ENCODE measurements around the gene MYADM. TPM values are rescaled to one million over a fixed set of nuclear protein-coding genes. Genes with fewer than 3 reads are reported as not detected.
A peak's percentile ranks its signal among the peaks of the same experiment; 100 is the strongest.

The MYADM gene
- total and polyA plus RNA-seq, 2 of the 13 experiments (the other 11 are each of a cell fraction or from before 2014, with no cell fraction given) = 19.9 to 38.1 TPM

DNA sequence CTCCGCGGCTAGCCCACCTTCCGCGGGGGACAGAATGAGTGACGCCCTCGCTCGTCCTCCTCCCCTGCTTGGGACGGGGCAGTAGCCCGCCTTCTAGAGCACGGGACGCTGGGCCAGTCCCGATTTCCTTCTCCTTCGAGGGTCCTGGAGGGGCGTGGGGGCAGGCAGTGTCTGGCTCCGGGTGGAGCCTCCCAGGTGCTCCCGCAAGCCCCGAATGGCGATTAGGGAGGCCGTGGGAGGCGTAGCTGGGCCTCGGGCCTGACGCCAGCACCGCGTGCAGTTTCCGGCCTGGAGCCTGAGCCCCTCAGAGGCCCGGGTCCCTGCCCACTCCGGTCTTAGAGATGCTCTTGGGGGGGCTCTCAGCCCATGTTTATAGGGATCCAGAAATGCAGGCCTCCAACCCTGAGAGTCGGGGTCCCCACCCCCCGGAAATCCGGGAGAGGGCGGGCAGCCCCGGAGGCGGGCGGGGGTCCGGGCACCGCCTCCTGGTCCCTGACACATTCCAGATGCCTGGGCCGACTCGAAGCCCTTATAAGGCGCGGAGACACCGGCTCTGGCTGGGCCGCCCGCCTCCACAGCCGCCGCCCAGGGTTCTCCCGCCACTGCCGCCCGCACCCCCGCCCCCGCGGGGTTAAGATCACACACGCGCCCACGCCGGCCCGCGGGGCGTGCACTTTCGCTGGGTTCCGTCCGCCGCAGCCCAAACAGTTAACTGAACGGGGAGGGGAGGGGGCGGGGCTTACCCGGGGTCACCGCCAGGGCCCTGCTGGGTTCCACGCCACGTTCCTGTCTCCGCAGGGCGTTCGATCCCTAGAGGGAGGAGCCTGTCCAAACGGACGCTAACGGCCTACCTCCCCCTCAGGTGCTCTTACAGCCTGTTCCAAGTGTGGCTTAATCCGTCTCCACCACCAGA is 1.5 kb downstream of the MYADM start (continued):
- TF ChIP-seq, protein P1, sequence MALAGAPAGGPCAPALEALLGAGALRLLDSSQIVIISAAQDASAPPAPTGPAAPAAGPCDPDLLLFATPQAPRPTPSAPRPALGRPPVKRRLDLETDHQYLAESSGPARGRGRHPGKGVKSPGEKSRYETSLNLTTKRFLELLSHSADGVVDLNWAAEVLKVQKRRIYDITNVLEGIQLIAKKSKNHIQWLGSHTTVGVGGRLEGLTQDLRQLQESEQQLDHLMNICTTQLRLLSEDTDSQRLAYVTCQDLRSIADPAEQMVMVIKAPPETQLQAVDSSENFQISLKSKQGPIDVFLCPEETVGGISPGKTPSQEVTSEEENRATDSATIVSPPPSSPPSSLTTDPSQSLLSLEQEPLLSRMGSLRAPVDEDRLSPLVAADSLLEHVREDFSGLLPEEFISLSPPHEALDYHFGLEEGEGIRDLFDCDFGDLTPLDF (CRISPR knock-in tag; IDR thresholded peaks at IDR 0.05) = no peak
- TF ChIP-seq HDAC1 (CRISPR knock-in tag; IDR thresholded peaks at IDR 0.05) (peak; percentile 73), RFX5 (IDR thresholded peaks at IDR 0.05; ENCODE audit: low read depth, low read length) (0 out of 2 replicates have a peak, but pooled peaks have one; percentile 31), KDM5B (CRISPR knock-in tag; IDR thresholded peaks at IDR 0.05; ENCODE audit: borderline replicate concordance) (peak; percentile 60; the same call in 1 of the 2 replicates), ZNF746 (CRISPR knock-in tag; IDR thresholded peaks at IDR 0.05) (peak; percentile 82; the same call in 1 of the 2 replicates), HOXA3 (CRISPR knock-in tag; IDR thresholded peaks at IDR 0.05) (peak; percentile 26; the same call in 1 of the 2 replicates), ZNF567 (CRISPR knock-in tag; IDR thresholded peaks at IDR 0.05; ENCODE audit: borderline replicate concordance) (0 out of 2 replicates have a peak, but pooled peaks have one; percentile 17), ZNF501 (CRISPR knock-in tag; IDR thresholded peaks at IDR 0.05) (peak; percentile 67; the same call in 1 of the 2 replicates), ZNF766 (CRISPR knock-in tag; IDR thresholded peaks at IDR 0.05; ENCODE audit: borderline replicate concordance) (peak; percentile 55; the same call in 1 of the 2 replicates)
- TF ChIP-seq, protein P2, sequence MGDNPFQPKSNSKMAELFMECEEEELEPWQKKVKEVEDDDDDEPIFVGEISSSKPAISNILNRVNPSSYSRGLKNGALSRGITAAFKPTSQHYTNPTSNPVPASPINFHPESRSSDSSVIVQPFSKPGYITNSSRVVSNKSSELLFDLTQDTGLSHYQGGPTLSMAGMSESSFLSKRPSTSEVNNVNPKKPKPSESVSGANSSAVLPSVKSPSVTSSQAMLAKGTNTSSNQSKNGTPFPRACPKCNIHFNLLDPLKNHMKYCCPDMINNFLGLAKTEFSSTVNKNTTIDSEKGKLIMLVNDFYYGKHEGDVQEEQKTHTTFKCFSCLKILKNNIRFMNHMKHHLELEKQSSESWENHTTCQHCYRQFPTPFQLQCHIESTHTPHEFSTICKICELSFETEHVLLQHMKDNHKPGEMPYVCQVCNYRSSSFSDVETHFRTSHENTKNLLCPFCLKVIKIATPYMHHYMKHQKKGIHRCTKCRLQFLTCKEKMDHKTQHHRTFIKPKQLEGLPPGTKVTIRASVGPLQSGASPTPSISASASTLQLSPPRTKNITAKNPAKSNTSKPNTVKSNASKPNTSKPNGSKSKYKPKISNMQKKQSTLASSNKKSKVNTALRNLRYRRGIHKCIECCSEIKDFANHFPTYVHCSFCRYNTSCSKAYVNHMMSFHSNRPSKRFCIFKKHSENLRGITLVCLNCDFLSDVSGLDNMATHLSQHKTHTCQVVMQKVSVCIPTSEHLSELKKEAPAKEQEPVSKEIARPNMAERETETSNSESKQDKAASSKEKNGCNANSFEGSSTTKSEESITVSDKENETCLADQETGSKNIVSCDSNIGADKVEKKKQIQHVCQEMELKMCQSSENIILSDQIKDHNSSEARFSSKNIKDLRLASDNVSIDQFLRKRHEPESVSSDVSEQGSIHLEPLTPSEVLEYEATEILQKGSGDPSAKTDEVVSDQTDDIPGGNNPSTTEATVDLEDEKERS (CRISPR knock-in tag; IDR thresholded peaks at IDR 0.05) = 0 out of 2 replicates have a peak, but pooled peaks have one; percentile 34
- TF ChIP-seq, protein P3, sequence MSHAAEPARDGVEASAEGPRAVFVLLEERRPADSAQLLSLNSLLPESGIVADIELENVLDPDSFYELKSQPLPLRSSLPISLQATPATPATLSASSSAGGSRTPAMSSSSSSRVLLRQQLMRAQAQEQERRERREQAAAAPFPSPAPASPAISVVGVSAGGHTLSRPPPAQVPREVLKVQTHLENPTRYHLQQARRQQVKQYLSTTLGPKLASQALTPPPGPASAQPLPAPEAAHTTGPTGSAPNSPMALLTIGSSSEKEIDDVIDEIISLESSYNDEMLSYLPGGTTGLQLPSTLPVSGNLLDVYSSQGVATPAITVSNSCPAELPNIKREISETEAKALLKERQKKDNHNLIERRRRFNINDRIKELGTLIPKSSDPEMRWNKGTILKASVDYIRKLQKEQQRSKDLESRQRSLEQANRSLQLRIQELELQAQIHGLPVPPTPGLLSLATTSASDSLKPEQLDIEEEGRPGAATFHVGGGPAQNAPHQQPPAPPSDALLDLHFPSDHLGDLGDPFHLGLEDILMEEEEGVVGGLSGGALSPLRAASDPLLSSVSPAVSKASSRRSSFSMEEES (CRISPR knock-in tag; IDR thresholded peaks at IDR 0.05) = peak; percentile 36; the same call in 1 of the 2 replicates
- TF ChIP-seq, protein P4, sequence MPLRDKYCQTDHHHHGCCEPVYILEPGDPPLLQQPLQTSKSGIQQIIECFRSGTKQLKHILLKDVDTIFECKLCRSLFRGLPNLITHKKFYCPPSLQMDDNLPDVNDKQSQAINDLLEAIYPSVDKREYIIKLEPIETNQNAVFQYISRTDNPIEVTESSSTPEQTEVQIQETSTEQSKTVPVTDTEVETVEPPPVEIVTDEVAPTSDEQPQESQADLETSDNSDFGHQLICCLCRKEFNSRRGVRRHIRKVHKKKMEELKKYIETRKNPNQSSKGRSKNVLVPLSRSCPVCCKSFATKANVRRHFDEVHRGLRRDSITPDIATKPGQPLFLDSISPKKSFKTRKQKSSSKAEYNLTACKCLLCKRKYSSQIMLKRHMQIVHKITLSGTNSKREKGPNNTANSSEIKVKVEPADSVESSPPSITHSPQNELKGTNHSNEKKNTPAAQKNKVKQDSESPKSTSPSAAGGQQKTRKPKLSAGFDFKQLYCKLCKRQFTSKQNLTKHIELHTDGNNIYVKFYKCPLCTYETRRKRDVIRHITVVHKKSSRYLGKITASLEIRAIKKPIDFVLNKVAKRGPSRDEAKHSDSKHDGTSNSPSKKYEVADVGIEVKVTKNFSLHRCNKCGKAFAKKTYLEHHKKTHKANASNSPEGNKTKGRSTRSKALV (CRISPR knock-in tag; IDR thresholded peaks at IDR 0.05) = no peak
- TF ChIP-seq, protein P5, sequence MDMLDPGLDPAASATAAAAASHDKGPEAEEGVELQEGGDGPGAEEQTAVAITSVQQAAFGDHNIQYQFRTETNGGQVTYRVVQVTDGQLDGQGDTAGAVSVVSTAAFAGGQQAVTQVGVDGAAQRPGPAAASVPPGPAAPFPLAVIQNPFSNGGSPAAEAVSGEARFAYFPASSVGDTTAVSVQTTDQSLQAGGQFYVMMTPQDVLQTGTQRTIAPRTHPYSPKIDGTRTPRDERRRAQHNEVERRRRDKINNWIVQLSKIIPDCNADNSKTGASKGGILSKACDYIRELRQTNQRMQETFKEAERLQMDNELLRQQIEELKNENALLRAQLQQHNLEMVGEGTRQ (IDR thresholded peaks at IDR 0.05; ENCODE audit: low read depth, low read length) = no peak
- TF ChIP-seq, protein P5 (CRISPR knock-in tag; IDR thresholded peaks at IDR 0.05; ENCODE audit: borderline replicate concordance) = peak; percentile 77; the same call in 1 of the 2 replicates
- TF ChIP-seq, protein P6, sequence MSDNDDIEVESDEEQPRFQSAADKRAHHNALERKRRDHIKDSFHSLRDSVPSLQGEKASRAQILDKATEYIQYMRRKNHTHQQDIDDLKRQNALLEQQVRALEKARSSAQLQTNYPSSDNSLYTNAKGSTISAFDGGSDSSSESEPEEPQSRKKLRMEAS (IDR thresholded peaks at IDR 0.05) = peak; percentile 49
- TF ChIP-seq, protein P7, sequence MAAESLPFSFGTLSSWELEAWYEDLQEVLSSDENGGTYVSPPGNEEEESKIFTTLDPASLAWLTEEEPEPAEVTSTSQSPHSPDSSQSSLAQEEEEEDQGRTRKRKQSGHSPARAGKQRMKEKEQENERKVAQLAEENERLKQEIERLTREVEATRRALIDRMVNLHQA (CRISPR knock-in tag; IDR thresholded peaks at IDR 0.05) = 0 out of 2 replicates have a peak, but pooled peaks have one; percentile 58

All from HepG2 (cell line).